H1 (cell line): Measurements from ENCODE around the gene KRT81. TPM values are rescaled to one million over a fixed set of nuclear protein-coding genes. Genes with fewer than 3 reads are reported as not detected.

Experiments
- CTCF ChIA-PET: fragments of 300-600 bp; sonication (Branson Sonifier 250); formaldehyde crosslinking; loops from one replicate; lab custom pipeline; 2021; ENCODE audit not compliant: partially characterized antibody; lab: Charles Lee
- POLR2A ChIA-PET: fragments of 300-600 bp; sonication (Branson Sonifier 250); formaldehyde crosslinking; loops from one replicate; lab custom pipeline; 2021; ENCODE audit warnings: inconsistent platforms; ENCODE audit not compliant: partially characterized antibody; lab: Charles Lee
- DNase-seq, 2 experiments: peaks; one replicate each; pipeline versions ENCODE4 v3.0.0 to v3.0.0-alpha.2; 2010 to 2022; ENCODE audit warnings: low spot score in 2 of 2, low read depth in 1 of 2, mixed read lengths in 1 of 2
- FAIRE-seq: peaks from 2 replicates; lab custom pipeline; 2011; peaks lifted over from hg19 to GRCh38; lab: Jason Lieb, UNC
- H2AFZ ChIP-seq: 2 replicates; pipeline ENCODE4 v1.8.1; 2012; ENCODE audit warnings: low read length, inconsistent platforms
- H2AK5ac ChIP-seq: 2 replicates; pipeline ENCODE4 v1.6.1; 2013; ENCODE audit warnings: low read depth, low read length
- H2BK120ac ChIP-seq: replicated peaks from 2 replicates; pipeline ENCODE3; 2013; ENCODE audit warnings: low read depth, low read length, inconsistent platforms
- H2BK12ac ChIP-seq: 2 replicates; pipeline ENCODE4 v1.6.1; 2013; ENCODE audit warnings: low read depth, low read length
- H2BK15ac ChIP-seq: 2 replicates; pipeline ENCODE4 v1.6.1; 2013; ENCODE audit warnings: low read length
- H2BK20ac ChIP-seq: 2 replicates; pipeline ENCODE4 v1.6.1; 2013; ENCODE audit warnings: low read length
- H2BK5ac ChIP-seq: 2 replicates; pipeline ENCODE4 v1.6.1; 2013; ENCODE audit warnings: low read depth, low read length
- H3K14ac ChIP-seq: 2 replicates; pipeline ENCODE4 v1.6.1; 2013; ENCODE audit warnings: inconsistent platforms; ENCODE audit not compliant: insufficient read length
- H3K18ac ChIP-seq: 2 replicates; pipeline ENCODE4 v1.6.1; 2013; ENCODE audit warnings: low read length; ENCODE audit errors: extremely low read depth
- H3K23ac ChIP-seq: 2 replicates; pipeline ENCODE4 v1.6.1; 2013; ENCODE audit warnings: inconsistent platforms; ENCODE audit not compliant: insufficient read length
- H3K23me2 ChIP-seq: 2 replicates; pipeline ENCODE4 v1.6.1; 2013; ENCODE audit warnings: low read depth, low read length
- H3K27ac ChIP-seq: 2 replicates; pipeline ENCODE4 v1.6.1; 2011; ENCODE audit warnings: low read depth, low read length, inconsistent platforms
- H3K27me3 ChIP-seq, 4 experiments: replicated peaks in 1 of 4; 1 replicate in 1 of 4; 2 replicates in 3 of 4; pipeline versions ENCODE4 v1.6.1 to v1.8.1; 2011 to 2013; ENCODE audit warnings: low read length in 3 of 4, mild to moderate bottlenecking in 3 of 4, inconsistent platforms in 2 of 4, mixed read lengths in 2 of 4, moderate library complexity in 1 of 4; ENCODE audit not compliant: control insufficient read depth in 3 of 4, insufficient read depth in 3 of 4; ENCODE audit errors: extremely low read depth in 1 of 4
- H3K36me3 ChIP-seq, 4 experiments: 2 replicates each; pipeline versions ENCODE4 v1.6.1 to v1.8.1; 2011 to 2013; ENCODE audit warnings: mild to moderate bottlenecking in 4 of 4, low read length in 3 of 4, moderate library complexity in 2 of 4, control low read depth in 1 of 4, inconsistent platforms in 1 of 4; ENCODE audit not compliant: insufficient read depth in 4 of 4, control insufficient read depth in 2 of 4
- H3K4ac ChIP-seq: replicated peaks from 2 replicates; pipeline ENCODE3; 2013; ENCODE audit warnings: low read length, low read depth, mixed read lengths, inconsistent platforms; ENCODE audit not compliant: insufficient read length
- H3K4me1 ChIP-seq, 4 experiments: replicated peaks in 1 of 4; 1 replicate in 1 of 4; 2 replicates in 3 of 4; pipeline versions ENCODE4 v1.6.1 to v1.8.1; 2011 to 2013; ENCODE audit warnings: low read length in 3 of 4, inconsistent platforms in 2 of 4, mixed read lengths in 1 of 4; ENCODE audit not compliant: insufficient read depth in 4 of 4, control insufficient read depth in 3 of 4
- H3K4me2 ChIP-seq, 2 experiments: 2 replicates each; pipeline versions ENCODE4 v1.6.1 to v1.8.1; 2011 to 2013; ENCODE audit warnings: low read depth in 2 of 2, low read length in 2 of 2, control low read depth in 1 of 2, inconsistent platforms in 1 of 2, mild to moderate bottlenecking in 1 of 2; ENCODE audit not compliant: insufficient read depth in 1 of 2
- H3K4me3 ChIP-seq, 4 experiments: fragments of 200-600, 300-600 bp in 1 of 4; sonication (generic), shearing (Covaris generic), sonication (Bioruptor Twin) in 1 of 4; 2 replicates each; pipeline versions ENCODE4 v1.5.1 to v1.8.1; 2011 to 2016; ENCODE audit warnings: low read length in 4 of 4, low read depth in 3 of 4, control low read depth in 2 of 4, inconsistent platforms in 2 of 4, mild to moderate bottlenecking in 2 of 4, mixed read lengths in 1 of 4, moderate library complexity in 1 of 4; ENCODE audit not compliant: insufficient read depth in 2 of 4; ENCODE audit errors: extremely low read depth in 1 of 4
- H3K56ac ChIP-seq: replicated peaks from 2 replicates; pipeline ENCODE3; 2013; ENCODE audit warnings: low read depth, mild to moderate bottlenecking, mixed read lengths, low read length, inconsistent platforms; ENCODE audit not compliant: insufficient read length
- H3K79me1 ChIP-seq: 2 replicates; pipeline ENCODE4 v1.6.1; 2013; ENCODE audit warnings: low read depth, low read length, control low read depth
- H3K79me2 ChIP-seq, 2 experiments: 2 replicates each; pipeline versions ENCODE4 v1.6.1 to v1.8.1; 2012 to 2013; ENCODE audit warnings: low read length in 2 of 2, mild to moderate bottlenecking in 2 of 2, inconsistent platforms in 1 of 2; ENCODE audit not compliant: insufficient read depth in 2 of 2, control insufficient read depth in 1 of 2
- H3K9ac ChIP-seq, 4 experiments: replicated peaks in 1 of 4; 1 replicate in 1 of 4; 2 replicates in 3 of 4; pipeline versions ENCODE4 v1.6.1 to v1.8.1; 2011 to 2013; ENCODE audit warnings: low read depth in 3 of 4, low read length in 3 of 4, control low read depth in 2 of 4, mild to moderate bottlenecking in 2 of 4, moderate library complexity in 2 of 4, inconsistent platforms in 1 of 4; ENCODE audit errors: extremely low read depth in 1 of 4
- H3K9me3 ChIP-seq, 2 experiments: 2 replicates each; pipeline versions ENCODE4 v1.6.1 to v1.8.1; 2012 to 2013; ENCODE audit warnings: mild to moderate bottlenecking in 2 of 2, moderate library complexity in 2 of 2, control low read depth in 1 of 2, inconsistent platforms in 1 of 2, low read depth in 1 of 2, low read length in 1 of 2, mixed read lengths in 1 of 2; ENCODE audit not compliant: insufficient read depth in 2 of 2
- H4K20me1 ChIP-seq, 2 experiments: replicated peaks in 1 of 2; 2 replicates each; pipeline versions ENCODE3 to v1.8.1; 2011 to 2013; ENCODE audit warnings: inconsistent platforms in 2 of 2, low read length in 2 of 2, mild to moderate bottlenecking in 1 of 2; ENCODE audit not compliant: insufficient read depth in 2 of 2, control insufficient read depth in 1 of 2
- H4K5ac ChIP-seq: 2 replicates; pipeline ENCODE4 v1.6.1; 2013; ENCODE audit warnings: low read length, low read depth, mixed read lengths, inconsistent platforms; ENCODE audit not compliant: insufficient read length
- H4K8ac ChIP-seq: 2 replicates; pipeline ENCODE4 v1.8.0; 2013; ENCODE audit warnings: mild to moderate bottlenecking, moderate library complexity, low read length, inconsistent platforms; ENCODE audit not compliant: insufficient read depth; ENCODE audit errors: extremely low read depth
- H4K91ac ChIP-seq: replicated peaks from 2 replicates; pipeline ENCODE3; 2013; ENCODE audit warnings: low read length, mixed read lengths, inconsistent platforms; ENCODE audit not compliant: insufficient read length
- POU5F1 ChIP-seq: IDR thresholded peaks from 2 replicates; pipeline ENCODE4 v1.6.1; 2011; ENCODE audit warnings: low read depth, mild to moderate bottlenecking, low read length, moderate library complexity
- TBP ChIP-seq: IDR thresholded peaks from 2 replicates; pipeline ENCODE4 v1.6.1; 2011; ENCODE audit warnings: low read depth, low read length, improper control_type of control experiment
- WGBS, 2 experiments: shearing (Covaris generic) in 1 of 2; methylation state at CpG; one replicate each; pipeline versions ENCODE4 v1.1.6 to v1.1.7; 2013 to 2015; ENCODE audit warnings: low lambda C conversion rate in 2 of 2, mixed read lengths in 2 of 2, inconsistent platforms in 1 of 2, low coverage in 1 of 2, missing lambda C conversion rate in 1 of 2; ENCODE audit not compliant: insufficient replicate concordance in 2 of 2, insufficient coverage in 1 of 2, insufficient read length in 1 of 2; ENCODE audit errors: extremely low coverage in 1 of 2, missing lambda C conversion rate in 1 of 2; 5-methylcytosine and 5-hydroxymethylcytosine counted together
- polyA plus RNA-seq, 7 experiments: library from polyadenylated mRNA; depleted of rRNA in 3 of 7; stranded (reverse) in 5 of 7; unstranded in 2 of 7; fragments of >200 nt in 5 of 7; fragments of 200-250 nt in 2 of 7; gene quantifications; 1 replicate in 5 of 7; 2 replicates in 1 of 7; 4 replicates in 1 of 7; pipeline versions ENCODE4 v1.2.1 to v1.2.3, GENCODE V29; 2011 to 2013; ENCODE audit warnings: missing spikeins in 2 of 7, mixed read lengths in 2 of 7
- total RNA-seq: library from RNA; stranded (reverse); fragmentation: NEBNext Ultra II Directional; extraction: Animal tissue kit (Norgen Biotek cat#: 25700); gene quantifications from 2 replicates; pipeline ENCODE4 v1.2.1, GENCODE V29; 2021
- TF ChIP-seq, protein P1 (sequence below): IDR thresholded peaks from 2 replicates; pipeline ENCODE4 v1.6.1; 2011; ENCODE audit warnings: low read depth, mild to moderate bottlenecking, low read length; ENCODE audit not compliant: insufficient read depth
- TF ChIP-seq, protein P2 (sequence below): IDR thresholded peaks from 2 replicates; pipeline ENCODE4 v1.6.1; 2012; ENCODE audit warnings: low read length, inconsistent platforms

KRT81 gene
- total and polyA plus RNA-seq, 2 of the 8 experiments (the other 6 are each of a cell fraction or from before 2014, with no cell fraction given), result not detected

DNA sequence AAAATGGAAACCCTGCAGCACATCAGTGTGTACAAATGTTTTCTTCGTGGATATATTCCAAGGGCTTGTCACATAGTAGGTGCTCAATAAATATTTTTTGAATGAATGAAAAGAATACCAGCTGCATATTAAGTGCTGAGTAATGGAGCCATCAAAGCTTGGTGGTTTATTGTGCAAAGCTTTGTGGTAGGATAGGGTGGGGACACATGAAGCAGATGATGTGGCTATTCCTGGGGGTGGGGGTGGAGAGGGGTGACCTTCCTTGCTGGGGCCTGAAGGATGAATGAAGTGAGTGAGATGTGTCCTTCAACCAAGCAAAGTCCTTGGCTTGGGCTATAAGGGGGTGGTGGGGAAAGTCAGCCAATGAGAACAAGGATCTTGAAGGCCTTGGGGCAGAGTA is 4.3 kb upstream of the KRT81 start:
- H2BK120ac ChIP-seq, result no peak overlapping the region
- POLR2A ChIA-PET, result no interaction called here
- 89% methylated on average over 1 of the region's 1 CpG; no CpG with 5 or more reads in 1 of the 2 experiments for WGBS, 2 experiments
- no peak overlapping the region for H3K18ac ChIP-seq
- no peak overlapping the region for H2AK5ac ChIP-seq
- no peaks in the 10 kb centered on the region for H3K36me3 ChIP-seq
- H2AFZ ChIP-seq, result no peak overlapping the region
- CTCF ChIA-PET, result interaction anchor here (0.8 to 4.9 kb wide), 9 partner anchors 9 to 139 kb away, joined by 3 to 36 read pairs (median 6); no protein-coding TSS in a partner anchor
- no peak overlapping the region for H3K56ac ChIP-seq
- H2BK20ac ChIP-seq, result no peak overlapping the region
- no peak overlapping the region for H3K4ac ChIP-seq
- no peak overlapping the region for H3K9ac ChIP-seq
- no peaks in the 10 kb centered on the region for H3K79me1 ChIP-seq
- H2BK15ac ChIP-seq, result no peak overlapping the region
- no peak overlapping the region for H4K8ac ChIP-seq
- H3K23me2 ChIP-seq, result no peaks in the 10 kb centered on the region
- H4K20me1 ChIP-seq, result no peaks in the 10 kb centered on the region
- DNase-seq (no peak), FAIRE-seq (no peak)
- H3K23ac ChIP-seq, result no peak overlapping the region
- no peak overlapping the region for H4K5ac ChIP-seq
- no peaks in the 10 kb centered on the region for H3K79me2 ChIP-seq
- 0 out of 7 replicates have a peak, but pooled peaks cover 0 to 2% (median 0%) of the 10 kb centered on the region in 4 experiments for H3K4me1 ChIP-seq
- no peak overlapping the region for H2BK12ac ChIP-seq
- H3K4me2 ChIP-seq, result no peak overlapping the region
- H3K27ac ChIP-seq, result no peak overlapping the region
- no peak overlapping the region for H3K4me3 ChIP-seq
- H3K14ac ChIP-seq, result no peak overlapping the region
- H3K27me3 ChIP-seq, result peaks cover 0 to 2% (median 0%) of the 10 kb centered on the region in 4 experiments; a peak in 1 of 7 replicates
- no peak overlapping the region for H4K91ac ChIP-seq
- no peak overlapping the region for H2BK5ac ChIP-seq
- H3K9me3 ChIP-seq, result no peaks in the 10 kb centered on the region
- TF ChIP-seq, protein P1, sequence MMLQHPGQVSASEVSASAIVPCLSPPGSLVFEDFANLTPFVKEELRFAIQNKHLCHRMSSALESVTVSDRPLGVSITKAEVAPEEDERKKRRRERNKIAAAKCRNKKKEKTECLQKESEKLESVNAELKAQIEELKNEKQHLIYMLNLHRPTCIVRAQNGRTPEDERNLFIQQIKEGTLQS, result no peak
- TF ChIP-seq TBP (no peak), POU5F1 (no peak)
- TF ChIP-seq, protein P2, sequence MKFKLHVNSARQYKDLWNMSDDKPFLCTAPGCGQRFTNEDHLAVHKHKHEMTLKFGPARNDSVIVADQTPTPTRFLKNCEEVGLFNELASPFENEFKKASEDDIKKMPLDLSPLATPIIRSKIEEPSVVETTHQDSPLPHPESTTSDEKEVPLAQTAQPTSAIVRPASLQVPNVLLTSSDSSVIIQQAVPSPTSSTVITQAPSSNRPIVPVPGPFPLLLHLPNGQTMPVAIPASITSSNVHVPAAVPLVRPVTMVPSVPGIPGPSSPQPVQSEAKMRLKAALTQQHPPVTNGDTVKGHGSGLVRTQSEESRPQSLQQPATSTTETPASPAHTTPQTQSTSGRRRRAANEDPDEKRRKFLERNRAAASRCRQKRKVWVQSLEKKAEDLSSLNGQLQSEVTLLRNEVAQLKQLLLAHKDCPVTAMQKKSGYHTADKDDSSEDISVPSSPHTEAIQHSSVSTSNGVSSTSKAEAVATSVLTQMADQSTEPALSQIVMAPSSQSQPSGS, result no peak
